HG02588 (cell line): ENCODE measurements around the gene TYW1B.
"Not testable (repeated sequence)": the region's sequence is repeated elsewhere in the genome, so short reads cannot be mapped to it uniquely, and the experiment has no call there.

Experiments
- ATAC-seq: cut with Tn5 transposase; IDR thresholded peaks from one replicate; pipeline ENCODE4 v1.9.1; 2021; ENCODE audit warnings: mild to moderate bottlenecking, moderate library complexity; ENCODE audit not compliant: unreplicated experiment

TYW1B gene

GRCh38 chr7:72580142-72580770 lies 247.7 kb downstream of the TYW1B start:
- not testable (repeated sequence) for ATAC-seq

GRCh38 chr7:72577107-72577506 lies 250.9 kb downstream of the TYW1B start:
- no peak for ATAC-seq

- not testable (repeated sequence) for ATAC-seq
Observed at GRCh38 chr7:72561988-72562387, 266.0 kb downstream of the TYW1B start.

GRCh38 chr7:72559546-72559945 lies 268.5 kb downstream of the TYW1B start:
- not testable (repeated sequence) for ATAC-seq

- not testable (repeated sequence) for ATAC-seq
Observed at GRCh38 chr7:72556733-72557132, 271.3 kb downstream of the TYW1B start.

GRCh38 chr7:72555238-72555637 lies 272.8 kb downstream of the TYW1B start:
- ATAC-seq, result not testable (repeated sequence)

GRCh38 chr7:72554401-72554800 lies 273.6 kb downstream of the TYW1B start:
- ATAC-seq, result not testable (repeated sequence)

- not testable (repeated sequence) for ATAC-seq
Observed at GRCh38 chr7:72550454-72550853, 277.5 kb downstream of the TYW1B start.

GRCh38 chr7:72546586-72547237 lies 281.3 kb downstream of the TYW1B start:
- ATAC-seq, result not testable (repeated sequence)

GRCh38 chr7:72544531-72544930 lies 283.5 kb downstream of the TYW1B start:
- not testable (repeated sequence) for ATAC-seq

- no peak for ATAC-seq
Observed at GRCh38 chr7:72540923-72541322, 287.1 kb downstream of the TYW1B start.

- ATAC-seq, result no peak
Observed at GRCh38 chr7:72540106-72540611, 287.8 kb downstream of the TYW1B start.

GRCh38 chr7:72539702-72540101 lies 288.3 kb downstream of the TYW1B start:
- no peak for ATAC-seq

GRCh38 chr7:72538856-72539255 lies 289.1 kb downstream of the TYW1B start:
- ATAC-seq, result no peak

- no peak for ATAC-seq
Observed at GRCh38 chr7:72538147-72538546, 289.9 kb downstream of the TYW1B start.

GRCh38 chr7:72536038-72536437 lies 292.0 kb downstream of the TYW1B start:
- ATAC-seq, result not testable (repeated sequence)

- not testable (repeated sequence) for ATAC-seq
Observed at GRCh38 chr7:72531048-72531447, 297.0 kb downstream of the TYW1B start.
